ENCODE data around the gene PDXP.

The PDXP gene

GRCh38 chr22:37669586-37669985 lies 11.1 kb downstream of the PDXP start:
- Histone ChIP-seq H3K4me1 (ENCODE audit: insufficient read depth, low read length) (no peaks in the 10 kb centered on the region; the same call in 1 of the 2 replicates), H3K9ac (ENCODE audit: low read depth, low read length) (no peak overlapping the region), H3K27me3 (ENCODE audit: insufficient read depth, low read length) (no peaks in the 10 kb centered on the region), H3K4me3 (ENCODE audit: low read length) (no peak overlapping the region), H3K9me3 (ENCODE audit: insufficient read depth, low read depth, low read length) (no peaks in the 10 kb centered on the region), H3K27ac (ENCODE audit: low read length) (no peak overlapping the region), H3K36me3 (ENCODE audit: insufficient read depth, low read depth, low read length) (peaks cover 26% of the 10 kb centered on the region; the same call in 1 of the 2 replicates)

- Histone ChIP-seq H3K4me1 (ENCODE audit: insufficient read depth, low read length) (peaks cover 4% of the 10 kb centered on the region; the same call in 1 of the 2 replicates), H3K4me3 (ENCODE audit: low read length) (no peak overlapping the region), H3K27me3 (ENCODE audit: insufficient read depth, low read length) (peaks cover 18% of the 10 kb centered on the region; the same call in 1 of the 2 replicates), H3K36me3 (ENCODE audit: insufficient read depth, low read depth, low read length) (no peaks in the 10 kb centered on the region), H3K9ac (ENCODE audit: low read depth, low read length) (no peak overlapping the region), H3K27ac (ENCODE audit: low read length) (no peak overlapping the region), H3K9me3 (ENCODE audit: insufficient read depth, low read depth, low read length) (no peaks in the 10 kb centered on the region)
These were observed 13.8 kb downstream of the PDXP start for GRCh38 chr22:37672206-37672919.

GRCh38 chr22:37672920-37673455 lies 14.5 kb downstream of the PDXP start:
- Histone ChIP-seq H3K4me3 (ENCODE audit: low read length) (no peak overlapping the region), H3K36me3 (ENCODE audit: insufficient read depth, low read depth, low read length) (no peaks in the 10 kb centered on the region), H3K4me1 (ENCODE audit: insufficient read depth, low read length) (peaks cover 4% of the 10 kb centered on the region; the same call in 1 of the 2 replicates), H3K27me3 (ENCODE audit: insufficient read depth, low read length) (peaks cover 18% of the 10 kb centered on the region; the same call in 1 of the 2 replicates), H3K9me3 (ENCODE audit: insufficient read depth, low read depth, low read length) (no peaks in the 10 kb centered on the region), H3K27ac (ENCODE audit: low read length) (no peak overlapping the region), H3K9ac (ENCODE audit: low read depth, low read length) (no peak overlapping the region)

- no peak overlapping the region for H3K9ac ChIP-seq (ENCODE audit: low read depth, low read length)
- H3K36me3 ChIP-seq (ENCODE audit: insufficient read depth, low read depth, low read length), result no peaks in the 10 kb centered on the region
- peaks cover 18% of the 10 kb centered on the region; the same call in 1 of the 2 replicates for H3K27me3 ChIP-seq (ENCODE audit: insufficient read depth, low read length)
- no peak overlapping the region for H3K27ac ChIP-seq (ENCODE audit: low read length)
- no peaks in the 10 kb centered on the region for H3K9me3 ChIP-seq (ENCODE audit: insufficient read depth, low read depth, low read length)
- H3K4me3 ChIP-seq (ENCODE audit: low read length), result no peak overlapping the region
- H3K4me1 ChIP-seq (ENCODE audit: insufficient read depth, low read length), result peaks cover 4% of the 10 kb centered on the region; the same call in 1 of the 2 replicates
These were observed 15.7 kb downstream of the PDXP start for GRCh38 chr22:37674248-37674647.

- Histone ChIP-seq H3K27ac (ENCODE audit: low read length) (no peak within 1 kb of the TSS), H3K9ac (ENCODE audit: low read depth, low read length) (peak within 1 kb of the TSS; percentile 16; the same call in 1 of the 2 replicates), H3K4me3 (ENCODE audit: low read length) (peak within 1 kb of the TSS; percentile 63; the same call in 1 of the 2 replicates)
These were observed 16.7 kb downstream of the PDXP start, which contains the start of gene LGALS1 for GRCh38 chr22:37674951-37675929. LGALS1 (plus strand) TSS chr22:37675636; CDS start chr22:37675703, 67 bp downstream.

GRCh38 chr22:37675930-37676735 lies 17.6 kb downstream of the PDXP start:
- Histone ChIP-seq H3K4me1 (ENCODE audit: insufficient read depth, low read length) (peaks cover 4% of the 10 kb centered on the region; the same call in 1 of the 2 replicates), H3K9me3 (ENCODE audit: insufficient read depth, low read depth, low read length) (no peaks in the 10 kb centered on the region), H3K36me3 (ENCODE audit: insufficient read depth, low read depth, low read length) (no peaks in the 10 kb centered on the region), H3K27me3 (ENCODE audit: insufficient read depth, low read length) (peaks cover 18% of the 10 kb centered on the region; the same call in 1 of the 2 replicates), H3K27ac (ENCODE audit: low read length) (no peak overlapping the region), H3K9ac (ENCODE audit: low read depth, low read length) (peak overlapping the region; percentile 16; the same call in 1 of the 2 replicates), H3K4me3 (ENCODE audit: low read length) (peak overlapping the region; percentile 63; the same call in 1 of the 2 replicates)

More at GRCh38 chr22:37674951-37675929, 16.7 kb downstream of the PDXP start, which contains the start of gene LGALS1:
- Histone ChIP-seq H3K36me3 (ENCODE audit: insufficient read depth, low read depth, low read length) (no peaks in the 10 kb centered on the region), H3K4me1 (ENCODE audit: insufficient read depth, low read length) (peaks cover 4% of the 10 kb centered on the region; the same call in 1 of the 2 replicates), H3K27me3 (ENCODE audit: insufficient read depth, low read length) (peaks cover 18% of the 10 kb centered on the region; the same call in 1 of the 2 replicates), H3K9me3 (ENCODE audit: insufficient read depth, low read depth, low read length) (no peaks in the 10 kb centered on the region)

GRCh38 chr22:37676736-37677492 lies 18.4 kb downstream of the PDXP start:
- peak overlapping the region; percentile 63 for H3K4me3 ChIP-seq (ENCODE audit: low read length)
- no peaks in the 10 kb centered on the region for H3K9me3 ChIP-seq (ENCODE audit: insufficient read depth, low read depth, low read length)
- peaks cover 4% of the 10 kb centered on the region; the same call in 1 of the 2 replicates for H3K4me1 ChIP-seq (ENCODE audit: insufficient read depth, low read length)
- peaks cover 18% of the 10 kb centered on the region; the same call in 1 of the 2 replicates for H3K27me3 ChIP-seq (ENCODE audit: insufficient read depth, low read length)
- no peaks in the 10 kb centered on the region for H3K36me3 ChIP-seq (ENCODE audit: insufficient read depth, low read depth, low read length)
- H3K9ac ChIP-seq (ENCODE audit: low read depth, low read length), result peak overlapping the region; percentile 16; the same call in 1 of the 2 replicates
- no peak overlapping the region for H3K27ac ChIP-seq (ENCODE audit: low read length)

- no peak overlapping the region for H3K9ac ChIP-seq (ENCODE audit: low read depth, low read length)
- peaks cover 18% of the 10 kb centered on the region; the same call in 1 of the 2 replicates for H3K27me3 ChIP-seq (ENCODE audit: insufficient read depth, low read length)
- H3K4me1 ChIP-seq (ENCODE audit: insufficient read depth, low read length), result peaks cover 4% of the 10 kb centered on the region; the same call in 1 of the 2 replicates
- H3K4me3 ChIP-seq (ENCODE audit: low read length), result peak overlapping the region; percentile 63
- H3K27ac ChIP-seq (ENCODE audit: low read length), result no peak overlapping the region
- H3K9me3 ChIP-seq (ENCODE audit: insufficient read depth, low read depth, low read length), result no peaks in the 10 kb centered on the region
- H3K36me3 ChIP-seq (ENCODE audit: insufficient read depth, low read depth, low read length), result no peaks in the 10 kb centered on the region
These were observed 19.0 kb downstream of the PDXP start for GRCh38 chr22:37677493-37677974.

GRCh38 chr22:37678372-37678771 lies 19.8 kb downstream of the PDXP start:
- H3K27me3 ChIP-seq (ENCODE audit: insufficient read depth, low read length), result peaks cover 18% of the 10 kb centered on the region; the same call in 1 of the 2 replicates
- H3K36me3 ChIP-seq (ENCODE audit: insufficient read depth, low read depth, low read length), result no peaks in the 10 kb centered on the region
- H3K4me3 ChIP-seq (ENCODE audit: low read length), result no peak overlapping the region
- no peak overlapping the region for H3K27ac ChIP-seq (ENCODE audit: low read length)
- H3K9ac ChIP-seq (ENCODE audit: low read depth, low read length), result no peak overlapping the region
- peaks cover 4% of the 10 kb centered on the region; the same call in 1 of the 2 replicates for H3K4me1 ChIP-seq (ENCODE audit: insufficient read depth, low read length)
- no peaks in the 10 kb centered on the region for H3K9me3 ChIP-seq (ENCODE audit: insufficient read depth, low read depth, low read length)

- H3K9ac ChIP-seq (ENCODE audit: low read depth, low read length), result no peak overlapping the region
- H3K9me3 ChIP-seq (ENCODE audit: insufficient read depth, low read depth, low read length), result no peaks in the 10 kb centered on the region
- H3K27me3 ChIP-seq (ENCODE audit: insufficient read depth, low read length), result peaks cover 18% of the 10 kb centered on the region; the same call in 1 of the 2 replicates
- peaks cover 4% of the 10 kb centered on the region; the same call in 1 of the 2 replicates for H3K4me1 ChIP-seq (ENCODE audit: insufficient read depth, low read length)
- H3K27ac ChIP-seq (ENCODE audit: low read length), result no peak overlapping the region
- H3K4me3 ChIP-seq (ENCODE audit: low read length), result no peak overlapping the region
- no peaks in the 10 kb centered on the region for H3K36me3 ChIP-seq (ENCODE audit: insufficient read depth, low read depth, low read length)
These were observed 21.1 kb downstream of the PDXP start for GRCh38 chr22:37679670-37680069.
